Measurements from ENCODE around the gene TMOD3.
"Not testable (repeated sequence)": the region's sequence is repeated elsewhere in the genome, so short reads cannot be mapped to it uniquely, and the experiment has no call there.

Gene TMOD3

GRCh38 chr15:51864408-51865056 lies 35.1 kb downstream of the TMOD3 start:
- no peak for DNase-seq (ENCODE audit: low read depth in 2 of 2)

- no peak for DNase-seq (ENCODE audit: low read depth in 2 of 2)
These were observed 35.9 kb downstream of the TMOD3 start for GRCh38 chr15:51865317-51865716.

GRCh38 chr15:51866161-51866560 lies 36.7 kb downstream of the TMOD3 start:
- DNase-seq (ENCODE audit: low read depth in 2 of 2), result no peak

GRCh38 chr15:51866751-51867150 lies 37.3 kb downstream of the TMOD3 start:
- DNase-seq (ENCODE audit: low read depth in 2 of 2), result no peak

GRCh38 chr15:51869060-51869421 lies 39.6 kb downstream of the TMOD3 start:
- no peak for DNase-seq (ENCODE audit: low read depth in 2 of 2)

GRCh38 chr15:51870774-51871173 lies 41.3 kb downstream of the TMOD3 start:
- DNase-seq (ENCODE audit: low read depth in 2 of 2), result no peak

- DNase-seq (ENCODE audit: low read depth in 2 of 2), result no peak
These were observed 45.5 kb downstream of the TMOD3 start for GRCh38 chr15:51874751-51875644.

GRCh38 chr15:51876169-51876568 lies 46.7 kb downstream of the TMOD3 start:
- no peak for DNase-seq (ENCODE audit: low read depth in 2 of 2)

GRCh38 chr15:51878446-51879386 lies 49.3 kb downstream of the TMOD3 start:
- no peak for DNase-seq (ENCODE audit: low read depth in 2 of 2)

- no peak for DNase-seq (ENCODE audit: low read depth in 2 of 2)
These were observed 50.1 kb downstream of the TMOD3 start for GRCh38 chr15:51879555-51879954.

GRCh38 chr15:51883271-51883837 lies 53.9 kb downstream of the TMOD3 start:
- no peak for DNase-seq (ENCODE audit: low read depth in 2 of 2)

GRCh38 chr15:51884041-51884440 lies 54.6 kb downstream of the TMOD3 start:
- no peak for DNase-seq (ENCODE audit: low read depth in 2 of 2)

- no peak for DNase-seq (ENCODE audit: low read depth in 2 of 2)
These were observed 55.2 kb downstream of the TMOD3 start for GRCh38 chr15:51884517-51885236.

GRCh38 chr15:51885758-51886157 lies 56.3 kb downstream of the TMOD3 start:
- DNase-seq (ENCODE audit: low read depth in 2 of 2), result not testable (repeated sequence)

GRCh38 chr15:51887887-51888592 lies 58.6 kb downstream of the TMOD3 start:
- DNase-seq (ENCODE audit: low read depth in 2 of 2), result no peak

- DNase-seq (ENCODE audit: low read depth in 2 of 2), result no peak
These were observed 59.2 kb downstream of the TMOD3 start for GRCh38 chr15:51888593-51889195.

- DNase-seq (ENCODE audit: low read depth in 2 of 2), result no peak
These were observed 60.0 kb downstream of the TMOD3 start for GRCh38 chr15:51889486-51889885.

GRCh38 chr15:51904421-51904820 lies 75.0 kb downstream of the TMOD3 start:
- DNase-seq (ENCODE audit: low read depth in 2 of 2), result no peak

GRCh38 chr15:51904931-51905330 lies 75.5 kb downstream of the TMOD3 start:
- no peak for DNase-seq (ENCODE audit: low read depth in 2 of 2)

Measured in stimulated activated CD8-positive, alpha-beta memory T cell treated with anti-CD3 and anti-CD28 coated beads, Interleukin-7, amount 100 ng/mL, for 4 hours (primary cell).